HG03565 (cell line): Measurements from ENCODE around the gene GPR176.
"Not testable (repeated sequence)": the region's sequence is repeated elsewhere in the genome, so short reads cannot be mapped to it uniquely, and the experiment has no call there.

ENCODE experiments used
- ATAC-seq: cut with Tn5 transposase; IDR thresholded peaks from one replicate; pipeline ENCODE4 v1.9.1; 2021; ENCODE audit warnings: mild to moderate bottlenecking, moderate library complexity; ENCODE audit not compliant: unreplicated experiment

The GPR176 gene

DNA sequence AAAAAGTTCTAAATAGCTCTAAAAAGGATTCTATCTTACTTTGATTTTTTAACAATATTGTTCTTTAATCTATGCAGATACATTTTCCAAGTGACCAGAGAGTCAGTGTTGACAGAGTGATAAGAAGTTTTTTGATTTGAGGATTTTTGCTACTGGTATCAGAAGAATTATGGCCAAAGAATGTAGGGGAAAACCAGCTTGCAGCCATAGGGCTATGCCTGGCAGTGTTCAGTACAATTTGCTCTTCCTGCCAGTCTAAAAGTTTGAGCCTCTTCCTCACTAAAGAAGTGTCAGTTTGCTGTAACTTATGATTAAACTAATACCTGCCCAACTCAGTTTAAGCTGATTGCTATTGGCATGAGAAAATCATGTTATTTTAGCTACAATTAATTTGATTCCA lies 102.2 kb downstream of the GPR176 start:
- no peak for ATAC-seq

GRCh38 chr15:39814489-39814888 lies 105.6 kb downstream of the GPR176 start:
- no peak for ATAC-seq

DNA sequence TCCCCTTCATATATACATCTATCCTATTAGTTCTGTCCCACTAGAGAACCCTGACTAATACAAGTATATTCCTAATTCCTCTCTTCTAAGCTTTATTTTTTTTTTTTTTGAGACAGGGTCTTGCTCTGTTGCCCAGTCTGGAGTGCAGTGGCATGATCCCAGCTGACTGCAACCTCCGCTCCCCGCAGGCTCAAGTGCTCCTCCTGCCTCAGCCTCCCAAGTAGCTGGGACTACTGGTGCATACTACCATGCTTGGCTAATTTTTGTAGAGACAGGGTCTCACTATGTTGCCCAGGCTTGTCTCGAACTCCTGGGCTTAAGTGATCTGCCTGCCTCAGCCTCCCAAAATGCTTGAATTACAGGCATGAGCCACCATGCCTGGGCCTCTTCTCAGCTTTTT lies 107.4 kb downstream of the GPR176 start:
- not testable (repeated sequence) for ATAC-seq

DNA sequence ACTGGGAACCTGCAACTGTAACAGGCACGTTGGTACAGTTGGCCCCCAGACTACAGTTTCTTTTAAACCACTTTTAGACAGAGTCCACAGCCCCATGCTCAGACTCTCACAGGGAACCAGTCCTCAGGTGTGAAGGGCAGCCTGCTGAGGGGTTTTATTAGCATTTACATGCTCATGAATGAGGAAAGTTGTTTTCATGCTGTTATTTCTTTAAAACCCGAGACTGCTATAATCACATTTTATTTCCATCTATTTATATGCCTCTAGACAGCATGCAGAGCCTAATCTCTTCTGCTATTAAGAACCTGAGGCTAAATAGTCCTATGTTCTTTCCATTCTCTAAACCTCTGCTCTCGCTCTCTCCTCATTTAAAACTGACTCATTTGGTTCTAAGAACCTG lies 111.2 kb downstream of the GPR176 start:
- no peak for ATAC-seq

DNA sequence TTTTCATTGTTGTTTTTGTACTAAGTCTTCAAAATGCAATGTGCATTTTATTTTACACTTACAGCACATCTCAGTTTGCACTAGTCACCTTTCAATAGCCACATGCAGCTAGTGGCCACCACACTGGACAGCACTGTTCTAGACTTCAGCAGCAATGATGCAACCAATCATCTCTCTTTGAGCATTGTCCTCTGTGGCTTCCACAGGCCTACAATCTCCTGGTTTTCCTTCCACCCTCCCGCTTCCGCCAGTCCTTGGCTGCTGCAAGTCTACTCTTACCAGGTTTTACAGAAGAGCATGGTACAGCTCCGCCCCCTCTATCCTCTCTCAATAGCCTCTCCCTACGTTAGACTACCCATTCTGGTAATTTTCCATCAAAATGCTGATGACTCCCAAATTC lies 112.3 kb downstream of the GPR176 start:
- no peak for ATAC-seq

DNA sequence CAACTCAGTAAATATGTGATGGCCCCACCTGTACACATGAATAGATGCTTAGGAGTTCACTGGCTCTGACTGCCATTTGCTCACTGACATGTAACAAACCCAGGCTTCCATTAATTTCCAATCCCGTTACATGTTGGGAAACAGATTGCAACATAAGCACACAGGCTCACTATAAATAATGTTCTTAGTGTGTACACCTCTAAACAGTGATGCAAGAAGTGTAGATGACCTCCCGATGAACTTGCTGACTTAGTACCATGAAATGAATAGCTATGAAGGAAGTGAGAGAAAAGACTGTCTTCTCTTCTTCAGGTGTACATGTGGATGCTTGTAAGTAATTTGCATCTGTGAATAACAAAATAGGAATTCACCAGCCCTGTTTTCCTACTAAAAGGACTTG lies 116.0 kb downstream of the GPR176 start:
- no peak for ATAC-seq

DNA sequence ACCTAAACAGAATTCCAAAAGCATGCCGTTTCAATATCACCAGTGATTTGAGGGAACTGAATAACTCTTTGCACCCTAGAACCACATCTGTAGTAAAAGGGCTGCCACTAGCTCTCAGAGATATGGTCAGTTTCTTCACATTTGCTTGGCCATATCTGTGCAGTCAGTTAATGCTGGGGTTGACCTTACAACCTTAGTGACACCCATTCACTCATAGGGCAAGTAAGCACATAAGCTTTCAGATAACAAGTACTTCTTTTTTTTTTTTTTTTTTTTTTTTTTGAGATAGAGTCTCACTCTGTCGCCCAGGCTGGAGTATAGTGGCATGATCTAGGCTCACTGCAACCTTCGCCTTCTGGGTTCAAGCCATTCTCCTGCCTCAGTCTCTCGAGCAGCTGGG lies 117.0 kb downstream of the GPR176 start:
- ATAC-seq, result no peak

DNA sequence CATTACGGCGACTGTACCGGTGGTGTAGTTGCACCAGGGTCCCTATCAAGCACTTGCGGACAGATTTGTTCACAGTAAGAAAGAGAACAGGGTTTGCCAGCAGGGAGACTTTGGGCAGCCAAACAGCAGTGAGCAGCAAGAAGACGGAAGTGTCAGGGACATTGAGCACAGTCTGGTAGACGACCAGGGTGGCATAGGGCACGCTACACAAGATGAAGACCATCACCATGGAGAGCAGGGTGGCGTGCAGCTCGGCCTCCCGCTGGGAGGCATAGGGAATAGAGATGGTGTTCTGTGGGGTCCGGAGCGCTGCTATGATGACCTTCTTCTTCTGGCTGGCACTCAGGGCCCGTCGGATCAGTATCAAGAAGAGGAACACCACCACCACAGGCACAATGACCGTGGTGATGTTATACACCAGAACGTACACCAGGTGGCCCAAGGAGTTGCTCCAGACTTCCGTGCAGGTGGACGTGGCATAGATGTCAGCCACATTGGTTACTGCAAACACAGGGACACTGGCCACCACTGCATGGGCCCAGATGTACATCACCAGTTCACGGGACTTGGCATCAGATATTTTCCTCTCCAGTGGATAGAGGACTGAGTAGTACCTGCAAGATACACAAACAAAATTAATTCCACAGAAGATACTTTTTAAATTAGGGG lies 118.3 kb downstream of the GPR176 start:
- peak; percentile 61 for ATAC-seq

DNA sequence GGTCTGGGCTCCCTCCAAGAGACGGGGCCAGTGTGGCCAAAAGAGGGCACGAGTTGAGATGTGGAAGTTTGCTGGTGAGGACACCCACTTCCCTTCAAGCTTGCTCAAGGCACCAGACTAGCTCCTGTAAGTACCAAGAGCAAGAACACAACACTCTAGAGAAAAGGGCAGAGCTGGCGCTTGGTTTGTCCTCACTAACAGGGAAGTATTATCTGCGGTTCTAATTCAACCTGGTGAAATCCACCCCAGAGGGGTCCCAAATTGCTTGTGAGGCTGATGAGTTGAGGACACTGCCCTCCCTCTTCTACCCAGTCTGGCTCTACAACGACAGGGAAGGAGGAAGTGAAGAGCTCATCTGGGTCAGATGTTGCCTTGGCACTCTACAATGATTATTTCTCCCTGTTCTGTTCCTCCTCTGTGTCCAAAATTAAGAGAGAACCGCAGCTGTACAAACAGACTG lies 120.5 kb downstream of the GPR176 start:
- ATAC-seq, result no peak

- no peak for ATAC-seq
Measured at GRCh38 chr15:39798382-39798781, 121.7 kb downstream of the GPR176 start.

- no peak for ATAC-seq
Measured at GRCh38 chr15:39797407-39797806, 122.7 kb downstream of the GPR176 start.

GRCh38 chr15:39796601-39797000 lies 123.5 kb downstream of the GPR176 start:
- no peak for ATAC-seq

DNA sequence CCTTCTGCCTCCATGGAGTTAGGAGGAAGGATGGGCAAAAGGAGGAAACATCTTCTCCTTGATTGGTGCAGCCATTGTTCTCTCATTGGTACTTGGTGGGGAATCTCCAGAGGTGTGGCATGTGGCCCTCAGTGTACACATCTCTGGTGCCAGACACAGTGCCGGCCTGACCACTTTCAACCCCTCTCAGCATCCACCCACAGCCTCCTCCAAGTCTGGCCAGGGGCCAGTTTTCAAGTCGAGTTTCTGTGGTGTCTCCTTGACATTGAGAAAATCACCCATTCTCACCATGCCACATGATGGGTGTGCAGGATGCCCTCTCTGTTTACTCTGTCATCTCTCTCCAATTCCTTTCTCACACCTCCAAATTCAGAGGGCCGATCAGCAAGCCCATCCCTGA lies 124.6 kb downstream of the GPR176 start:
- ATAC-seq, result no peak

DNA sequence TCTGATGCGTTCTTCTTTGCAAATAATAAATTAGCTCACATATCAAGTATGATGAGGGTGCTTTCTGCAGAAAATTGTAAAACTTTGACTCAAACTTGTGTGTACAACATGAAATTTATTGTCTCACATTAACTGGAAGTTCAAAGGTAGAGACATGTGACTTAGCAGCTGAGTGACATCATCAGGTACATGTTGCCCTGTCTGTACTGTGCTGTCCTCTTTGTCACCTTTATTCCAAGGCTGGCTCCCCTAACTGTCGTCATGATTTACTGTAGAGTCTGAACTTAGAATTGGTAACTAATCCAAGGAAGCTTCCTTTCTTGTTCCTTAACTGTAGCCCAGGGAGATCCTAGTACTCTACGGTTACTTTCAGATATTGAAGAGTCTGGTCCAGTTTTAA lies 125.1 kb downstream of the GPR176 start:
- ATAC-seq, result no peak

- no peak for ATAC-seq
Measured at GRCh38 chr15:39793923-39794322, 126.1 kb downstream of the GPR176 start.

GRCh38 chr15:39792844-39793335 lies 127.2 kb downstream of the GPR176 start:
- ATAC-seq, result no peak

DNA sequence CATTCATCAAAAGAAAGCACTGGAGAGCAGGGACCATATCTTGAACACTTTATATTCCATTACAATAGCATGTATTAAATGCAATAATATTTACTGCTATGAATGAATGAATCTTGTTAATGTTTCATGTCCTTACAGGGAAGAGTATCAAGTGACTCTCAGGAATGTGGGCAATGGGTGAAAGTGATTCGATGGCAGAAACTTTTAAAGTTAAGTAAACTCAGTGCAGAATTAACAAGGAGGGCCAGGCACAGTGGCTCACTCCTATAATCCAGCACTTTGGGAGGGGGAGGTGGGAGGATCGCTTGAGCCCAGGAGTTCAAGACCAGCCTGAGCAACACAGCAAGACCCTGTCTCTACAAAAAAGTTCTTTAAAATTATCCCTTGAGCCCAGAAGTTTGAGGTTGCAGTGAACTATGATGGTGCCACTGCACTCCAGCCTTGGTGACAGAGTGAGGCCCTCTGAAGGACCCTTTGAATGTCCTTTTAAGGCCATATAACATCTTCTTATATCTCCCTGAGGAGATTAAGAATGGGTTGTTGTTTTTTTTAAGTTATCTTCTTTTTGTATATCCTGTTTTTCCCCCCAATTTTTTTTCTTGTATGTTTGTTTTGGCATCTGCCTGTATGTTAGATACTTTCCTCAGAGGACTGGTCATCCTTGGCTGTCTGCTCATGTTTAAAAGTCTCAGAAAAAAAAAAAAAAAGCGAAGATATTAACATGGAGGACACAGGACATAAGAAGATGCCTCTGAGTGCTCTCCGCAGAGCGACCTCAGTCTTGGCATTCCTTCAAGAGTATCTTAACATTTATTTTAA lies 127.8 kb downstream of the GPR176 start:
- ATAC-seq, result no peak

DNA sequence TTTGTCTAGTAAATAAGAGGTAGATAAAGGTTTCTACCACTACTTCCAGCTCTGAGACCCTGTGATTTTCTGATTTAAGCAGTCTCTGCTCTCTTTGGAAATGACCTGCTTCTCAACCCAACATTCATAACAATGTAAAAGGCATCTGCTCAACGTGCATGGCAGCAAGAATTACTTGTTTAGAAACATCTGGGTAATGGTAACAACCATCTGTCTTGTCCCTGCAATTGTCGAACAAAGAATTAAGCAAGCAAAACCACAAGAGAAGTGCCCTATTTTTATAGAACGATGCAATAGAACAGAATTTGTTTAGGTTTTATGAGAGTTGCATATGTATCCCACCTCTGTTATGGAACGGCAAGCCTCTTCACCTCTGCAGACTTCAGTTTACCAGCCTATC lies 130.3 kb downstream of the GPR176 start:
- no peak for ATAC-seq

DNA sequence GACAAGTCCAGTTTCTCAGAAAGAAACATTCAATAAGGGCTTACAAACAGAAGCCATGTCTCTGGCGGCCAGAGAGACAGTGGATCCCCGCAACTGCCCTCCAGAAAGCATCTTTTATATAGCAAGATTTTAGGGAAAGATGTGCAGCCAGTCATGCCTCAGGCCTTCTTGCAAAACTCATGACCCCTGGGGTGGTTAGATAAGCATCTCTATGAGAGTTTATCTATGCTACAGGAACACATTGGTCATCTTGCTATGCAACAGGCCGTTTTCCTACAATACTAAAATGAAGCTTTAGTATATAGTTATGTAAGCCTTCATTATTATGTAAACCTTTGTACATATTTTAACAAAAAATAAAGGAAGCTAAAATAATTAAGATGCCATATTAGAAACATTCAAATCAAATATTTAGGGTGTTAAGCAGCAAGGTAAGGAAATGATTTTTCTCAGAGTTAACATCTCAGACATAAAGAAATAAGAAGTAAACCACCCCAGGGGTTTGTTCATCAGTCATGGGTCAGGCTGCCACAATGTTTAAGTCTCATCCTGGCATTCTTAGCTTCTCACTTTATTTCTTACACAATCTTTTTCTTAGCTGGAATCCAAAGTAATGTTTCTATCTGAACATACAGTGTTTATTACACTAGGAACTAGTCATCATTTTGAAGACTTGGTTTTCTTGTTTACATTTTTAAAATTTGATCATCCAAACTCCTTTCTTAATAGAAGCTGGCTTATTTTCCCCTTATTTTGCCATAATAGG lies 131.1 kb downstream of the GPR176 start:
- ATAC-seq, result no peak

- peak; percentile 40 for ATAC-seq
Measured at GRCh38 chr15:39788108-39788507, 132.0 kb downstream of the GPR176 start.

DNA sequence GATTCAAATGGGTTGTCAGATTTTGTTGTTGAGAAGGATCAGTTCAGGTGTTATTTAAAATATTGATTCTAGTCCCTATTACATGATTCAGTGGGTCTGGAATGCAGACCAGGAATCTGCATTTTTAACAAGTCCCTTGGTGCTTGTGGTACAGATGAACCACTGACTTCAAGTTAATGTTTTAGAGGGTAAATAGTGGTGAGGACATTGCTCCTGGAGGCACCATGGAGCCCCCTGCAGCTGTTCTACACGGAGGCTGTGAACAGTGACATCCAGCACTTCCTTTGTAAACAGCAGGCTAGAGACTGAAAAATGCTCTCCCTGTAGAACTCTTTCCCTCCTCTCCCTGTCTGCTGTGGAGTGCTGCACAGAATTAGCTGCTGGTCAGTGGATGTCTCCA lies 132.6 kb downstream of the GPR176 start:
- no peak for ATAC-seq
